HCT116 (cell line): ENCODE results near the gene TPBG. TPM values are rescaled to one million over a fixed set of nuclear protein-coding genes. Genes with fewer than 3 reads are reported as not detected.

Source experiments
- ATAC-seq: fragments of 200-7000 bp; cut with Tn5 transposase; 2 replicates; pipeline ENCODE4 v1.9.1; 2020; ENCODE audit warnings: mild to moderate bottlenecking, moderate library complexity
- BruUV-seq: library from RNA; stranded (reverse); fragments of 400-500 nt; replicated peaks from 2 replicates; lab custom pipeline; 2021; lab: Mats Ljungman, UMichigan
- CTCF ChIA-PET: fragments of 300-600 bp; sonication (Branson Sonifier 250); formaldehyde crosslinking; loops from one replicate; lab custom pipeline; 2021; ENCODE audit warnings: antibody characterized with exemption; lab: Charles Lee
- POLR2A ChIA-PET: fragments of 300-600, 350-600 bp; sonication (Branson Sonifier 250); formaldehyde crosslinking; loops from one replicate; lab custom pipeline; 2021; ENCODE audit warnings: antibody characterized with exemption; lab: Charles Lee
- RAD21 ChIA-PET, 2 experiments: fragments of 300-600 bp; sonication (Branson Sonifier 250); formaldehyde crosslinking; loops; one replicate each; lab custom pipeline; 2023; ENCODE audit warnings: low total read pairs in 2 of 2; ENCODE audit not compliant: uncharacterized antibody in 2 of 2, unreplicated experiment in 2 of 2, low non-redundant PET in 1 of 2; lab: Charles Lee
- DNase-seq: peaks from one replicate; pipeline ENCODE4 v3.0.0-alpha.2; 2010; ENCODE audit warnings: low read depth, low spot score
- H2AFZ ChIP-seq: fragments of 200-600 bp; shearing (Covaris generic), sonication (generic); 2 replicates; pipeline ENCODE4 v1.6.1; 2017; ENCODE audit warnings: low read depth, mixed run types, mixed read lengths, antibody characterized with exemption, low read length; ENCODE audit not compliant: poor library complexity, severe bottlenecking
- H3K27ac ChIP-seq: 2 replicates; pipeline ENCODE4 v1.5.1; 2012; ENCODE audit warnings: low read depth, low read length
- H3K27me3 ChIP-seq: fragments of 200-600 bp; sonication (generic); 2 replicates; pipeline ENCODE4 v1.6.1; 2016; ENCODE audit warnings: mixed run types, low read length, mixed read lengths; ENCODE audit not compliant: insufficient read depth
- H3K36me3 ChIP-seq, 2 experiments: fragments of 200-500 bp in 1 of 2; fragments of 200-600 bp in 1 of 2; sonication (Bioruptor generic) in 1 of 2; sonication (generic) in 1 of 2; 2 replicates each; pipeline versions ENCODE4 v1.5.1 to v1.6.1; 2014 to 2016; ENCODE audit warnings: low read length in 2 of 2, inconsistent platforms in 1 of 2, mixed read lengths in 1 of 2, mixed run types in 1 of 2; ENCODE audit not compliant: insufficient read depth in 2 of 2, control insufficient read depth in 1 of 2
- H3K4me1 ChIP-seq, 2 experiments: fragments of 200-600 bp in 1 of 2; sonication (generic) in 1 of 2; 2 replicates each; pipeline versions ENCODE4 v1.5.1 to v1.6.1; 2012 to 2017; ENCODE audit warnings: low read length in 2 of 2, inconsistent platforms in 1 of 2, mild to moderate bottlenecking in 1 of 2, mixed read lengths in 1 of 2, mixed run types in 1 of 2, moderate library complexity in 1 of 2; ENCODE audit not compliant: insufficient read depth in 2 of 2, control insufficient read depth in 1 of 2
- H3K4me2 ChIP-seq: fragments of 200-600 bp; sonication (generic); 2 replicates; pipeline ENCODE4 v1.6.1; 2017; ENCODE audit warnings: mixed run types, low read length, mixed read lengths
- H3K4me3 ChIP-seq, 2 experiments: fragments of 200-600 bp in 1 of 2; sonication (generic) in 1 of 2; replicated peaks in 1 of 2; 2 replicates each; pipeline ENCODE4 v1.5.1; 2011 to 2016; ENCODE audit warnings: low read length in 2 of 2, control low read depth in 1 of 2, low read depth in 1 of 2, mild to moderate bottlenecking in 1 of 2, mixed read lengths in 1 of 2, mixed run types in 1 of 2
- H3K79me2 ChIP-seq: fragments of 200-600 bp; sonication (generic); 2 replicates; pipeline ENCODE4 v1.6.1; 2017; ENCODE audit warnings: mild to moderate bottlenecking, mixed run types, low read length, moderate library complexity, mixed read lengths; ENCODE audit not compliant: insufficient read depth
- H3K9ac ChIP-seq: fragments of 200-600 bp; sonication (generic); 2 replicates; pipeline ENCODE4 v1.6.1; 2016; ENCODE audit warnings: low read length, mixed read lengths
- H3K9me2 ChIP-seq: fragments of 200-600 bp; sonication (generic), shearing (Covaris generic); 2 replicates; pipeline ENCODE4 v1.6.1; 2017; ENCODE audit warnings: mixed run types, mild to moderate bottlenecking, moderate library complexity; ENCODE audit not compliant: insufficient read depth
- H3K9me3 ChIP-seq, 2 experiments: fragments of 200-500 bp in 1 of 2; fragments of 200-600 bp in 1 of 2; sonication (Bioruptor generic) in 1 of 2; sonication (generic) in 1 of 2; 2 replicates each; pipeline ENCODE4 v1.6.1; 2014 to 2017; ENCODE audit warnings: low read length in 2 of 2, mixed read lengths in 2 of 2, inconsistent platforms in 1 of 2, low read depth in 1 of 2, mild to moderate bottlenecking in 1 of 2, mixed run types in 1 of 2, moderate library complexity in 1 of 2; ENCODE audit not compliant: control insufficient read depth in 1 of 2, insufficient read depth in 1 of 2
- H4K20me1 ChIP-seq: fragments of 200-600 bp; sonication (generic), shearing (Covaris generic); 2 replicates; pipeline ENCODE4 v1.6.1; 2017; ENCODE audit warnings: mixed run types, mild to moderate bottlenecking, moderate library complexity; ENCODE audit not compliant: insufficient read depth
- CBX3 ChIP-seq: IDR thresholded peaks from 2 replicates; pipeline ENCODE4 v1.6.1; 2012; ENCODE audit warnings: low read depth
- POLR2A ChIP-seq: IDR thresholded peaks from 2 replicates; pipeline ENCODE4 v1.7.0; 2011; ENCODE audit warnings: borderline replicate concordance; ENCODE audit not compliant: insufficient read depth, insufficient read length; ENCODE audit errors: extremely low read depth
- POLR2AphosphoS5 ChIP-seq: IDR thresholded peaks from 2 replicates; pipeline ENCODE4 v1.6.1; 2011; ENCODE audit warnings: mild to moderate bottlenecking, low read depth, low read length, moderate library complexity
- SIN3A ChIP-seq: IDR thresholded peaks from 2 replicates; pipeline ENCODE4 v1.6.1; 2012; ENCODE audit warnings: low read depth
- SP1 ChIP-seq: IDR thresholded peaks from 2 replicates; pipeline ENCODE4 v1.6.1; 2012; ENCODE audit warnings: low read depth
- SRF ChIP-seq: IDR thresholded peaks from 2 replicates; pipeline ENCODE4 v1.6.1; 2012; ENCODE audit warnings: low read depth
- YY1 ChIP-seq: IDR thresholded peaks from 2 replicates; pipeline ENCODE4 v1.6.1; 2011; ENCODE audit warnings: low read length, low read depth, moderate library complexity, mild to moderate bottlenecking; ENCODE audit not compliant: insufficient replicate concordance; ENCODE audit errors: extremely low read depth
- ZNF274 ChIP-seq: fragments of 200-500 bp; sonication (Bioruptor generic); IDR thresholded peaks from 2 replicates; pipeline ENCODE4 v1.6.1; 2014; ENCODE audit warnings: mild to moderate bottlenecking, low read depth, low read length, inconsistent platforms
- intact Hi-C: fragments of 100-400 bp; cut with micrococcal nuclease; formaldehyde crosslinking; loops from 2 replicates; pipeline ENCODE4 v1.10.0; 2022
- total RNA-seq: library from RNA; stranded (reverse); gene quantifications from one replicate; pipeline ENCODE4 v1.2.1, GENCODE V29; 2021; ENCODE audit not compliant: unreplicated experiment
- TF ChIP-seq, protein P1 (sequence below): IDR thresholded peaks from 2 replicates; pipeline ENCODE4 v1.6.1; 2012; ENCODE audit warnings: low read depth
- TF ChIP-seq, protein P2 (sequence below): IDR thresholded peaks from 2 replicates; pipeline ENCODE4 v1.6.1; 2011; ENCODE audit warnings: mild to moderate bottlenecking, low read length, moderate library complexity; ENCODE audit not compliant: insufficient replicate concordance; ENCODE audit errors: extremely low read depth
- TF ChIP-seq, protein P3 (sequence below), 3 experiments: fragments of 200-600 bp in 1 of 3; sonication (generic) in 1 of 3; IDR thresholded peaks in 2 of 3; conservative IDR thresholded peaks in 1 of 3; 2 replicates each; pipeline ENCODE4 v1.5.1; 2012 to 2017; ENCODE audit warnings: low read depth in 2 of 3, low read length in 2 of 3, antibody characterized with exemption in 1 of 3, borderline replicate concordance in 1 of 3, control low read depth in 1 of 3, mild to moderate bottlenecking in 1 of 3, mixed read lengths in 1 of 3, mixed run types in 1 of 3, moderate library complexity in 1 of 3; ENCODE audit not compliant: insufficient read depth in 1 of 3

The TPBG gene
- total RNA-seq, 1 experiment from 2014 or later: 28.4 TPM

DNA sequence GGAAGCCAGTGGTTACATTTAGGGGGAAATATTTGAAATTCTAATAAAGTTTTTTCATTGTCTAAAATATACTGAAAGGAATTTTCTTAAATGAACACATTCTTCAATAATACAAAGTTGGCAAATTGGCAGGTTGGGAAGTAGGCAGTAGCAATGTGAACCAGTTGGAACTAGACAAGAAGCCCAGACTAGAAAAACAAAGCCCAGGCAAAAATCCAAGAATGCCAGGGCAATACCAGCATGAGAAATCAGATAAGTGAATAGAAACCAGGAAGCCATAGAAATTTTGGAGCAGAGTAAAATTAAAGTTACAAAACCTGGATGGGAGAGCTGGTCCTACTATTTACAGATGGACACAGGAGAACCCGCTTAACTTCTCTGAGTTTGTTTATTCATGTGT is 52.2 kb downstream of the TPBG start:
- H3K79me2 ChIP-seq: no peaks in the 10 kb centered on the region

DNA sequence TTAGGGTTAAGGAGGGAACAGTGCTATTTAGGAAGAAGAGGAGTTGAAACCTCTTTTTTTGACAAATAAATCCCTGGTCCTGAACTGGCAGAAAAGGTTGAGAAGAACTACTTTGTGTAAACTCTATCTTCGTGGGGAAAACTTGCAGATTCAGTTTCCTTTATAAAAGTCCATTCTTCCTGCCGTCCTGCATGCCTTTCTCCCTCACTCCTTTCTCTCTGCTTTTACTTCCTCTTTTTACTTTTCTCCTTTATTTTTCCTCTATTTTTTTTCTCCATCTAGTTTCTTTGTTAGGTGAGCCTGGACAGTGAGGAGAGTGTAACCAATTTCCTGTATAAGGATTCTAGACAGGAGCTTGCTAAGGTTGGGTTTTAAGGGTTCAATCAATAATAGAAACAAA is 52.7 kb downstream of the TPBG start:
- no TSS peak for BruUV-seq
- ATAC-seq: no peak
- Histone ChIP-seq H3K4me2 (no peak overlapping the region), H3K9me3 (no peaks in the 10 kb centered on the region), H2AFZ (no peak overlapping the region), H3K27me3 (no peaks in the 10 kb centered on the region), H3K27ac (no peak overlapping the region), H3K9ac (no peak overlapping the region), H3K4me1 (no peaks in the 10 kb centered on the region), H4K20me1 (no peaks in the 10 kb centered on the region), H3K36me3 (no peaks in the 10 kb centered on the region), H3K9me2 (no peaks in the 10 kb centered on the region), H3K79me2 (no peaks in the 10 kb centered on the region), H3K4me3 (no peak overlapping the region)
- ChIA-PET RAD21 (no interaction called here), POLR2A (no interaction called here), CTCF (no interaction called here)
- DNase-seq: no peak
- intact Hi-C loops: no loop called here
- TF ChIP-seq SRF (no peak), POLR2A (no peak), YY1 (no peak), POLR2AphosphoS5 (no peak), SIN3A (no peak), ZNF274 (no peak)
- TF ChIP-seq, protein P1, sequence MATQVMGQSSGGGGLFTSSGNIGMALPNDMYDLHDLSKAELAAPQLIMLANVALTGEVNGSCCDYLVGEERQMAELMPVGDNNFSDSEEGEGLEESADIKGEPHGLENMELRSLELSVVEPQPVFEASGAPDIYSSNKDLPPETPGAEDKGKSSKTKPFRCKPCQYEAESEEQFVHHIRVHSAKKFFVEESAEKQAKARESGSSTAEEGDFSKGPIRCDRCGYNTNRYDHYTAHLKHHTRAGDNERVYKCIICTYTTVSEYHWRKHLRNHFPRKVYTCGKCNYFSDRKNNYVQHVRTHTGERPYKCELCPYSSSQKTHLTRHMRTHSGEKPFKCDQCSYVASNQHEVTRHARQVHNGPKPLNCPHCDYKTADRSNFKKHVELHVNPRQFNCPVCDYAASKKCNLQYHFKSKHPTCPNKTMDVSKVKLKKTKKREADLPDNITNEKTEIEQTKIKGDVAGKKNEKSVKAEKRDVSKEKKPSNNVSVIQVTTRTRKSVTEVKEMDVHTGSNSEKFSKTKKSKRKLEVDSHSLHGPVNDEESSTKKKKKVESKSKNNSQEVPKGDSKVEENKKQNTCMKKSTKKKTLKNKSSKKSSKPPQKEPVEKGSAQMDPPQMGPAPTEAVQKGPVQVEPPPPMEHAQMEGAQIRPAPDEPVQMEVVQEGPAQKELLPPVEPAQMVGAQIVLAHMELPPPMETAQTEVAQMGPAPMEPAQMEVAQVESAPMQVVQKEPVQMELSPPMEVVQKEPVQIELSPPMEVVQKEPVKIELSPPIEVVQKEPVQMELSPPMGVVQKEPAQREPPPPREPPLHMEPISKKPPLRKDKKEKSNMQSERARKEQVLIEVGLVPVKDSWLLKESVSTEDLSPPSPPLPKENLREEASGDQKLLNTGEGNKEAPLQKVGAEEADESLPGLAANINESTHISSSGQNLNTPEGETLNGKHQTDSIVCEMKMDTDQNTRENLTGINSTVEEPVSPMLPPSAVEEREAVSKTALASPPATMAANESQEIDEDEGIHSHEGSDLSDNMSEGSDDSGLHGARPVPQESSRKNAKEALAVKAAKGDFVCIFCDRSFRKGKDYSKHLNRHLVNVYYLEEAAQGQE: no peak
- TF ChIP-seq, protein P2, sequence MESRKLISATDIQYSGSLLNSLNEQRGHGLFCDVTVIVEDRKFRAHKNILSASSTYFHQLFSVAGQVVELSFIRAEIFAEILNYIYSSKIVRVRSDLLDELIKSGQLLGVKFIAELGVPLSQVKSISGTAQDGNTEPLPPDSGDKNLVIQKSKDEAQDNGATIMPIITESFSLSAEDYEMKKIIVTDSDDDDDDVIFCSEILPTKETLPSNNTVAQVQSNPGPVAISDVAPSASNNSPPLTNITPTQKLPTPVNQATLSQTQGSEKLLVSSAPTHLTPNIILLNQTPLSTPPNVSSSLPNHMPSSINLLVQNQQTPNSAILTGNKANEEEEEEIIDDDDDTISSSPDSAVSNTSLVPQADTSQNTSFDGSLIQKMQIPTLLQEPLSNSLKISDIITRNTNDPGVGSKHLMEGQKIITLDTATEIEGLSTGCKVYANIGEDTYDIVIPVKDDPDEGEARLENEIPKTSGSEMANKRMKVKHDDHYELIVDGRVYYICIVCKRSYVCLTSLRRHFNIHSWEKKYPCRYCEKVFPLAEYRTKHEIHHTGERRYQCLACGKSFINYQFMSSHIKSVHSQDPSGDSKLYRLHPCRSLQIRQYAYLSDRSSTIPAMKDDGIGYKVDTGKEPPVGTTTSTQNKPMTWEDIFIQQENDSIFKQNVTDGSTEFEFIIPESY: no peak

More for the DNA sequence above, 52.2 kb downstream of the TPBG start:
- H3K4me3 ChIP-seq: no peak overlapping the region
- ATAC-seq (no peak), DNase-seq (no peak)
- no peaks in the 10 kb centered on the region for H3K27me3 ChIP-seq
- H3K9ac ChIP-seq: no peak overlapping the region
- H4K20me1 ChIP-seq: no peaks in the 10 kb centered on the region
- no peak overlapping the region for H2AFZ ChIP-seq
- intact Hi-C loops: no loop called here
- POLR2A ChIA-PET: no interaction called here
- BruUV-seq: no TSS peak
- CTCF ChIA-PET: no interaction called here
- RAD21 ChIA-PET: no interaction called here
- H3K9me2 ChIP-seq: no peaks in the 10 kb centered on the region
- TF ChIP-seq SIN3A: no peak
- TF ChIP-seq POLR2AphosphoS5: no peak
- TF ChIP-seq, protein P3, sequence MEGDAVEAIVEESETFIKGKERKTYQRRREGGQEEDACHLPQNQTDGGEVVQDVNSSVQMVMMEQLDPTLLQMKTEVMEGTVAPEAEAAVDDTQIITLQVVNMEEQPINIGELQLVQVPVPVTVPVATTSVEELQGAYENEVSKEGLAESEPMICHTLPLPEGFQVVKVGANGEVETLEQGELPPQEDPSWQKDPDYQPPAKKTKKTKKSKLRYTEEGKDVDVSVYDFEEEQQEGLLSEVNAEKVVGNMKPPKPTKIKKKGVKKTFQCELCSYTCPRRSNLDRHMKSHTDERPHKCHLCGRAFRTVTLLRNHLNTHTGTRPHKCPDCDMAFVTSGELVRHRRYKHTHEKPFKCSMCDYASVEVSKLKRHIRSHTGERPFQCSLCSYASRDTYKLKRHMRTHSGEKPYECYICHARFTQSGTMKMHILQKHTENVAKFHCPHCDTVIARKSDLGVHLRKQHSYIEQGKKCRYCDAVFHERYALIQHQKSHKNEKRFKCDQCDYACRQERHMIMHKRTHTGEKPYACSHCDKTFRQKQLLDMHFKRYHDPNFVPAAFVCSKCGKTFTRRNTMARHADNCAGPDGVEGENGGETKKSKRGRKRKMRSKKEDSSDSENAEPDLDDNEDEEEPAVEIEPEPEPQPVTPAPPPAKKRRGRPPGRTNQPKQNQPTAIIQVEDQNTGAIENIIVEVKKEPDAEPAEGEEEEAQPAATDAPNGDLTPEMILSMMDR (IDR thresholded peaks at IDR 0.05 in 2 of 3, conservative IDR thresholded peaks at IDR 0.05 in 1 of 3; ENCODE audit: borderline replicate concordance in 1 of 3, insufficient read depth in 1 of 3, low read depth in 2 of 3, low read length in 2 of 3): no peak
- no peak for TF ChIP-seq CBX3
- no peak for TF ChIP-seq SP1
- no peak for TF ChIP-seq SRF
- H3K36me3 ChIP-seq: no peaks in the 10 kb centered on the region
- no peaks in the 10 kb centered on the region for H3K9me3 ChIP-seq
- H3K4me2 ChIP-seq: no peak overlapping the region
- H3K27ac ChIP-seq: no peak overlapping the region
- H3K4me1 ChIP-seq: no peaks in the 10 kb centered on the region
